Activated naive CD4-positive, alpha-beta T cell treated with anti-CD3 and anti-CD28 coated beads, Interleukin-2, amount 10 ng/mL, durations not matched to agents 5 hours and 36 hours (primary cell): ENCODE results near the gene KCNN3. TPM values are rescaled to one million over a fixed set of nuclear protein-coding genes. Genes with fewer than 3 reads are reported as not detected.

ENCODE experiments used
- total RNA-seq, 2 experiments: library from RNA; stranded (reverse); gene quantifications; one replicate each; pipeline ENCODE4 v1.2.3, GENCODE V29; 2021

Gene KCNN3
- under 1 TPM; 0.02 to 0.03 TPM for total RNA-seq

DNA sequence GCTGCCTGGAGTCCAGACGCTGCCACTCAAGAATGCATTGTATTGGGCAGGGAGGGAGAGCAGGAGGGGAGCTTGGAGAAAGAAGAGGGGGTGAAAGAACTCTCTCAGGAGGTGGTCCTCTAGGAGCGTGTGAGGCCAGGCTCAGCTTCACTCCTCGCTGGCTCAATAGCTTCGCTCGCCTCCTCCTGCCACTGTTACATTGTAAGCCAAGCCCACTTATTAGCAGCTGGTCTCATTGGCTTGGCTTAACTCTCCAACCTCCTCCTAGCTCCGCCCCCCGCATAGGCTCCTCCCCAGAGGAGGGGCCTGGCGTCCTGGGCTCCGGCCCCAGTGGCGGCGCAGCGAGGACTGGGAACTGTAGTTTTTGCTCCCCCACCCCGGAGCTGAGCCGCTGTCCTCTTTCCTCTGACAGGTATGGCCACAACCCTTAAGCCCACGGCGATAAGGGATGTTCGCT, at the start of gene KCNN3:
KCNN3 (minus strand) TSS at position 167 of the 457 bp plus-strand sequence. CDS start 317 bp downstream, outside the sequence.

Other genes with a start within 250 kb of the KCNN3 start
- gene PMVK, start 66.4 kb upstream of the KCNN3 start, total RNA-seq: 10 to 100 TPM; 29.6 to 33.1 TPM
- gene PBXIP1, start 85.8 kb upstream of the KCNN3 start, total RNA-seq: 100 to 1,000 TPM; 101 to 102 TPM
- 10 to 100 TPM; 42.7 to 43.0 TPM for gene PYGO2, start 91.5 kb upstream of the KCNN3 start, total RNA-seq
- 10 to 100 TPM; 66.7 to 72.8 TPM for gene SHC1, start 100.5 kb upstream of the KCNN3 start, total RNA-seq
- gene CKS1B, start 104.4 kb upstream of the KCNN3 start, total RNA-seq: 100 to 1,000 TPM; 104 to 118 TPM
- gene FLAD1, start 113.1 kb upstream of the KCNN3 start, total RNA-seq: 10 to 100 TPM; 34.2 to 38.9 TPM
- gene LENEP, start 123.3 kb upstream of the KCNN3 start, total RNA-seq: 1 to 10 TPM in 1 of 2 experiments, under 1 TPM in 1; 0.63 to 1.2 TPM
- 100 to 1,000 TPM; 119 TPM for gene ZBTB7B, start 132.5 kb upstream of the KCNN3 start, total RNA-seq
- gene DCST2, start 163.5 kb upstream of the KCNN3 start, total RNA-seq: 1 to 10 TPM in 1 of 2 experiments, under 1 TPM in 1; 0.79 to 1.2 TPM
- not detected for gene DCST1, start 163.5 kb upstream of the KCNN3 start, total RNA-seq
- 10 to 100 TPM; 50.6 to 50.7 TPM for gene ADAM15, start 181.0 kb upstream of the KCNN3 start, total RNA-seq
- gene EFNA4, start 193.5 kb upstream of the KCNN3 start, total RNA-seq: 1 to 10 TPM; 9.0 to 9.6 TPM
- 1 to 10 TPM; 4.1 to 4.2 TPM for gene EFNA3, start 208.6 kb upstream of the KCNN3 start, total RNA-seq